GM18867 (cell line): ENCODE results near the gene CD4.

Experiments used
- ATAC-seq: cut with Tn5 transposase; IDR thresholded peaks from one replicate; pipeline ENCODE4 v1.9.1; 2021; ENCODE audit warnings: mild to moderate bottlenecking, moderate library complexity; ENCODE audit not compliant: unreplicated experiment

The CD4 gene

GRCh38 chr12:6810758-6811157 lies 21.4 kb downstream of the CD4 start:
- ATAC-seq: no peak

- ATAC-seq: no peak
Observed at GRCh38 chr12:6813363-6813762, 24.0 kb downstream of the CD4 start.

DNA sequence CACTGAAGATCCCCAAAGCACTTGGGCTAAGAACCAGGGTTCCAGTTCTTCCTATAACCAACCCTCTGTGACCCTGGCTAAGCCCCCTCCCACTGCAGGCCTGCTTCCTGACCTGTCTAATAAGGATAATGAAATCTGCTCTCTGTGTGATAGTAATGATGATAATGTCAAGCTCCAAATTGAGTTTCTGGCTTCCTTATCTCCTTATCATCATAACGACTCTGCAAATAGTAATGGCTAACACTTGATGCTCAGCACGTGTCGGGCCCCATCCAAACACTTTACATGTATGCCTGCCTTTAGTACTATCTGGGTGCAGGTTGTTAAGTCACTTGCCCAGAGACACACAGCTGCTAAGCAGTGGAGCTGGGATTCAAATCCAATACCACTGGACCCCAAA lies 27.3 kb downstream of the CD4 start:
- ATAC-seq: no peak

GRCh38 chr12:6817098-6817497 lies 27.8 kb downstream of the CD4 start:
- ATAC-seq: no peak

- no peak for ATAC-seq
Observed at GRCh38 chr12:6817662-6818157, 28.4 kb downstream of the CD4 start.

GRCh38 chr12:6818222-6818621 lies 28.9 kb downstream of the CD4 start:
- ATAC-seq: no peak

DNA sequence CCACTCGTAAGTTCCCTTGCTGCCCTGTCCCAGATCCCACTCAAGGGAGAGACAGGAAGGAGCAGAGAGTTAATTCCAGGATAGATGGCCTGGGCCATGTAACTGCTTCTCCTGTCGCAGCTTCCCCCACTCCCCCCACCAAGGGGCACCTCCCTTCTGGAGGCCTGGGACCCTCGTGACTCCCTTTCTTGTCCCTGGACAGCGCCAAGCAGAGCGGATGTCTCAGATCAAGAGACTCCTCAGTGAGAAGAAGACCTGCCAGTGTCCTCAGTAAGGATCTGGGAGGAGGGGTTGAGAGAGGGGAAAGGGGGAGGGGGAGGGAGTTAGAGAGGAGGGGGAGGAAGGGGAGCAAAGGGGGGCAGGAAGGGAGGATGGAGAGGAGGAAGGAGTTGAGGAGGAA lies 29.3 kb downstream of the CD4 start:
- ATAC-seq: no peak

- ATAC-seq: no peak
Observed at GRCh38 chr12:6819106-6820030, 30.0 kb downstream of the CD4 start.

DNA sequence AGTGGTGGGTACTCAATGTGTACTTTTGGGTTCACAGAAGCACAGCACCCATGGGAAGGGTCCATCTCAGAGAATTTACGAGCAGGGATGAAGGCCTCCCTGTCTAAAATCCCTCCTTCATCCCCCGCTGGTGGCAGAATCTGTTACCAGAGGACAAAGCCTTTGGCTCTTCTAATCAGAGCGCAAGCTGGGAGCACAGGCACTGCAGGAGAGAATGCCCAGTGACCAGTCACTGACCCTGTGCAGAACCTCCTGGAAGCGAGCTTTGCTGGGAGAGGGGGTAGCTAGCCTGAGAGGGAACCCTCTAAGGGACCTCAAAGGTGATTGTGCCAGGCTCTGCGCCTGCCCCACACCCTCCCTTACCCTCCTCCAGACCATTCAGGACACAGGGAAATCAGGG lies 30.8 kb downstream of the CD4 start:
- no peak for ATAC-seq

- no peak for ATAC-seq
Observed at GRCh38 chr12:6821591-6822425, 32.5 kb downstream of the CD4 start, which contains the start of gene GPR162. TSS of gene GPR162 (plus strand) at chr12:6821821. CDS start at chr12:6823899, 2,078 bp downstream.

DNA sequence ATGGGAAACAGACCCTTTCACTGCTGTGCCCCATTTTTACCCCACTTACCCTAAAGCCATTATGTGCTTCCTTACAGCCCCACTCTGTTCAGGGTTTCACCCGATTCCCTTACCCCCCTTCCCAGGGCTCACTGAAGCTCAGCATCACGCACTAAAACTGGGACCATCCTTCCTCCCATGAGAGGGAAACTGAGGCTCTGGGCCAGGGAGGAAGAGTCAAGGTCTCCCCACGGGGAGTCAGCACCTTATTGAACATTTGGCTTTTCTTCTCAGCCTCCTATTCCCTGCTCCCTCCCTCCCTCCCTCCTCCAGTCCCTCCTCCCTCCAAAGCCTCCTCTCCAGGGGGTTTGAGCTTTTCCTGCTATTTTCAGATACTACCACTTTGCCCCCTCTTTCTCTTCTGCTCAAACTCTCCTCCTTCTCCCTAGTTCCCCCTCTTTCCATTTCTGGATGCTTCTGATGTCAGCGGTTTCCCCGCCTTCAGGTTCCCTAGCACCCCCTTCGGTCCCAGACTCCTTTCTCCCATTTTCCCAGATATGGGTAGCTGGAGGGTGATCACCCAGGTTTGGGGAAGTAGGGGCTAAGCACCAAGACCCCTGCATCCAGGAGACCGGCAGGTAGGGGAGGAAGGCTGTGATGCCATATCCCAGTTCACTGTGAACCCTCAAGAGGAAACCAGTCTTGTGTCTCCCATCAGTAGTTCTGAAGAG lies 33.3 kb downstream of the CD4 start:
- ATAC-seq: no peak

GRCh38 chr12:6823182-6824084 lies 34.1 kb downstream of the CD4 start:
- no peak for ATAC-seq

- ATAC-seq: no peak
Observed at GRCh38 chr12:6824085-6824775, 34.9 kb downstream of the CD4 start.

GRCh38 chr12:6824901-6825381 lies 35.6 kb downstream of the CD4 start:
- no peak for ATAC-seq

DNA sequence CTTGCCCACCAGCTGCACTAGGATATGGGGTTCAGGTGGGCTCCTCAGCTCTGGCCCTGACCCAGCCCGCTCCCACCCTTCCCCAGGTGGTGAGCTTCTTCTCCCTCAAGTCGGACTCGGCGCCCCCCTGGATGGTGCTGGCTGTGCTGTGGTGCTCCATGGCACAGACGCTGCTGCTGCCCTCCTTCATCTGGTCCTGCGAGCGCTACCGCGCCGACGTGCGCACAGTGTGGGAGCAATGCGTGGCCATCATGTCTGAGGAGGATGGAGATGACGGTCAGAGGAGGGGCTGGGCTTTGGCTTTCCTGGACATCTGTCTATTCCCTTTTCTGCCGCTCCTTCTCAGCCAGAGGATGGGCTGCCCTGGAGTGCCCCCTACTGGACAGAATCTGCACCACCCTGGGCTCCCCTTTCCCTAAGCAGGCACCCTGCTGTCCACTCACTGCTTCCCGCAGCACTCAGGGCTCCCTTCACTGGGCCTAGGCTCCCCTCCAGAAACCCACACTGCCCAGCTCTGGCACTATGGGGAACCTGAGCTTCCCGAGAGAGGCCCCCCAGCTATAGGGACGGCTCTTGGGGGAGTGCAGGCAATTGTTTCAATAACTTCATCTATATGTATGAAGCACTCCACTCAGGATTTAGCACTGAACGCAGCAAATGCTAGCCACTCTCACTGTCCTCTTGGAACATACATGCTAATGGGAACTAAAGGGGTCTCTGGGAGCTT lies 36.2 kb downstream of the CD4 start:
- ATAC-seq: no peak

DNA sequence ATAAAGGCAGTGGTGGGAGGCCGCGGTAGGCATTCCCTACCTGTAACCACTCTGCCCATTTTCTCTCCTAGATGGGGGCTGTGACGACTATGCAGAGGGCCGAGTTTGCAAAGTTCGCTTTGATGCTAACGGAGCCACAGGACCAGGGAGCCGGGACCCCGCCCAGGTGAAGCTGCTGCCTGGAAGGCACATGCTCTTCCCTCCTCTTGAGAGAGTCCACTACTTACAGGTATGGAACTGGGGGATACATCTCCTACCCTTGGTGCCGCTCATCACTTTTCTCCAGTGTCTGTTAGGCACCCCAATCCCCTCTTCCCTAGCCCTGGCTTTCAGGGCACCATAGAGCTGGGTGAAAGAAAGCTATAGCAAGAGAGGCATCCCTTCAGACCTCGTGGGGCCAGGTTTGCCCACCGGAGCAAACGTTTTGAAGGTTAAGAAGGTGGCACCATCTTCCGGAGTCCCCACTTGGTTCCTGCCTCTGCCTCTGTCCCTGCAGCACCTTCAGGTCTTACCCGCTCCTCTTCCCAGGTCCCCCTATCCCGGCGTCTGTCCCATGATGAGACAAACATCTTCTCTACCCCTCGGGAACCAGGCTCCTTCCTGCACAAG lies 36.9 kb downstream of the CD4 start:
- ATAC-seq: no peak

DNA sequence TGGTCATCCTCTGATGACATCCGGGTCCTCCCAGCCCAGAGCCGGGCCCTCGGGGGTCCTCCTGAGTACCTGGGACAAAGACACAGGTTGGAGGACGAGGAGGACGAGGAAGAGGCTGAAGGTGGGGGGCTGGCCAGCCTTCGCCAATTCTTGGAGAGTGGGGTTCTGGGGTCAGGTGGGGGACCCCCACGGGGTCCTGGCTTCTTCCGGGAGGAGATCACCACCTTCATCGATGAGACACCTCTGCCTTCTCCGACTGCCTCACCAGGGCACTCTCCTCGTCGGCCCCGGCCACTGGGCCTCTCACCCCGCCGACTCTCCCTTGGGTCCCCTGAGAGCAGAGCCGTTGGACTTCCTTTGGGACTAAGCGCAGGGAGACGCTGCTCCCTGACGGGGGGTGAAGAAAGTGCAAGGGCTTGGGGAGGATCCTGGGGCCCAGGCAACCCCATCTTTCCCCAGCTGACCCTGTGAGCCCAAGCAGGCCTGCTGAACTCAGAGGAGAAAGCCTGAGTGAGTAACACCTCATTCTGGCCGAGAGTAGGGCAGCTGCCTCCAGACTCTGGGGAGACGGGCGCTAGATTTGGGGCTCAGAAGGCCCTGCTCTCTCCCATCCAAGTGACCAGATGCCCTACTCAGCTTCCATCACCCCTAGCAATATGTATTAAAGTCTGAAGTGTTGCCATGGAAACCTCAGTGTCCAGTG lies 37.6 kb downstream of the CD4 start:
- ATAC-seq: no peak
